Uterus (tissue), 4 donors: Measurements from ENCODE around the gene CLNK. TPM values are rescaled to one million over a fixed set of nuclear protein-coding genes. Genes with fewer than 3 reads are reported as not detected.

Source experiments
- DNase-seq, 2 donors: peaks; one replicate each; pipeline ENCODE4 v3.0.0-alpha.2; 2019 to 2020
- H3K27ac ChIP-seq, 2 donors: fragments of 200-600 bp; sonication (generic); 1 replicate in 1 of 2; 2 replicates in 1 of 2; pipeline ENCODE4 v1.5.1; 2016 to 2018
- H3K27me3 ChIP-seq, 2 donors: fragments of 200-600 bp; sonication (generic); one replicate each; pipeline ENCODE4 v1.5.1; 2018 to 2019; ENCODE audit warnings: control low read depth in 1 of 2
- H3K36me3 ChIP-seq, 2 donors: fragments of 200-600 bp; sonication (generic); one replicate each; pipeline ENCODE4 v1.5.1; 2019; ENCODE audit warnings: control low read depth in 1 of 2
- H3K4me1 ChIP-seq, 2 donors: fragments of 200-600 bp; sonication (generic); one replicate each; pipeline ENCODE4 v1.5.1; 2018 to 2019; ENCODE audit warnings: control low read depth in 1 of 2
- H3K4me3 ChIP-seq, 2 donors: fragments of 200-600 bp; sonication (generic); 1 replicate in 1 of 2; 2 replicates in 1 of 2; pipeline ENCODE4 v1.5.1; 2018 to 2019; ENCODE audit warnings: mild to moderate bottlenecking in 1 of 2
- H3K9me3 ChIP-seq, 2 donors: fragments of 200-600 bp; sonication (generic); one replicate each; pipeline ENCODE4 v1.5.1; 2019; ENCODE audit warnings: control low read depth in 1 of 2
- POLR2A ChIP-seq, 2 donors: fragments of 450-650 bp; IDR thresholded peaks; one replicate each; pipeline ENCODE4 v1.6.1; 2016; ENCODE audit warnings: antibody characterized with exemption in 2 of 2, mild to moderate bottlenecking in 1 of 2, moderate library complexity in 1 of 2
- intact Hi-C: fragments of 100-400 bp; cut with DNase I; formaldehyde crosslinking; loops from one replicate; pipeline ENCODE4 v1.15.1; 2023; ENCODE audit warnings: low total_unique reads
- total RNA-seq, 4 donors: library from RNA; depleted of rRNA in 3 of 4; stranded (reverse); fragments of >200 nt in 3 of 4; gene quantifications; one replicate each; pipeline versions ENCODE4 v1.1.0 to v1.2.4, GENCODE V29; 2014 to 2023
- TF ChIP-seq, protein P1 (sequence below), 4 experiments: fragments of 200-600 bp in 2 of 4; fragments of 450-650 bp in 2 of 4; sonication (generic) in 2 of 4; IDR thresholded peaks; one replicate each; pipeline ENCODE4 v1.5.1; 2016 to 2019; ENCODE audit warnings: antibody characterized with exemption in 4 of 4, mild to moderate bottlenecking in 2 of 4, moderate library complexity in 1 of 4
- donor health status: DM: yes; HTN: yes; CAD: no.

CLNK gene
- total RNA-seq, 4 donors from 2014 or later, result not detected

DNA sequence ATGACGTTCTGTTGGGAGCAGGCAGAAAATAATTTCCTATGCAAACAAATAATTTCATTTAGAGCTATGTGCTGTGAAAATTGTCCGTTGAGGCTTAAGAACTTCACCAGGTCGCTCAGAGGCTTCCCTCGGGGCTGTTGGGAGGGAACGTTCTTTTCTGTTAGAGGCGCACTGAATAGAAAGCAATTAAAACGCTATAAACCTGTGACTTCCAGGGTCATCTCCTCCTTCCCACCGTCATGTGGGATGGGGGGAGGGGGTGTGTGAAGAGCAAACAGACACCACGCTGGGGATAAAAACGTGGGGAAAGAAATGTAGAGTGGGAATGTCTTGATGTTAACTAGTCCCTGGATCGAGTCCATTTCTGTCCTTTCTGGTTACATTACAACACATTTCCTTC lies 192.1 kb downstream of the CLNK start:
- Histone ChIP-seq H3K4me1 (no peaks in the 10 kb centered on the region), H3K27me3 (no peaks in the 10 kb centered on the region), H3K27ac (no peak overlapping the region), H3K36me3 (no peaks in the 10 kb centered on the region), H3K4me3 (no peak overlapping the region), H3K9me3 (no peaks in the 10 kb centered on the region)
- TF ChIP-seq, protein P1, sequence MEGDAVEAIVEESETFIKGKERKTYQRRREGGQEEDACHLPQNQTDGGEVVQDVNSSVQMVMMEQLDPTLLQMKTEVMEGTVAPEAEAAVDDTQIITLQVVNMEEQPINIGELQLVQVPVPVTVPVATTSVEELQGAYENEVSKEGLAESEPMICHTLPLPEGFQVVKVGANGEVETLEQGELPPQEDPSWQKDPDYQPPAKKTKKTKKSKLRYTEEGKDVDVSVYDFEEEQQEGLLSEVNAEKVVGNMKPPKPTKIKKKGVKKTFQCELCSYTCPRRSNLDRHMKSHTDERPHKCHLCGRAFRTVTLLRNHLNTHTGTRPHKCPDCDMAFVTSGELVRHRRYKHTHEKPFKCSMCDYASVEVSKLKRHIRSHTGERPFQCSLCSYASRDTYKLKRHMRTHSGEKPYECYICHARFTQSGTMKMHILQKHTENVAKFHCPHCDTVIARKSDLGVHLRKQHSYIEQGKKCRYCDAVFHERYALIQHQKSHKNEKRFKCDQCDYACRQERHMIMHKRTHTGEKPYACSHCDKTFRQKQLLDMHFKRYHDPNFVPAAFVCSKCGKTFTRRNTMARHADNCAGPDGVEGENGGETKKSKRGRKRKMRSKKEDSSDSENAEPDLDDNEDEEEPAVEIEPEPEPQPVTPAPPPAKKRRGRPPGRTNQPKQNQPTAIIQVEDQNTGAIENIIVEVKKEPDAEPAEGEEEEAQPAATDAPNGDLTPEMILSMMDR (IDR thresholded peaks at IDR 0.05), result no peak
- no peak for TF ChIP-seq POLR2A (IDR thresholded peaks at IDR 0.05)
- DNase-seq, result no peak
- intact Hi-C loops, result no loop called here

DNA sequence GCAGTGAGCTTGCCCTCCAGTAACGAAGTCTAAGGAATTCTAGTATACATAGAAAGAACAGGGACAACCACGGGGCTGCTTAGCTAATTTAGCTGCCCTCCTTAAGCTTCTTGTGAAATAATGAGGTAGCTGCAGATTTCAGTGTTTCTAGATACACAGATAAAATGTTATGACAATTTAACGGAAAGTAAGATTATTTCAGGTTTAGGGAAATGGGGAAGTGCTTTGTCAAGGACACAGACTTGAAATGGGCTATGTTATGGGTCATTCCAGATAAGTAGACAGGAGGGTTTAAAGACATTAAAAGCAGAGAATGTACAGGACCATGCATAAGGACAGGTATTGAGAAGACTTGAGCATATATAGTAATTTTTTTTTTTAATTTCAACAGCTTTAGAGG lies 193.2 kb downstream of the CLNK start:
- no peaks in the 10 kb centered on the region for H3K9me3 ChIP-seq
- H3K4me3 ChIP-seq, result no peak overlapping the region
- no peaks in the 10 kb centered on the region for H3K27me3 ChIP-seq
- no peaks in the 10 kb centered on the region for H3K4me1 ChIP-seq
- intact Hi-C loops, result no loop called here
- H3K27ac ChIP-seq, result no peak overlapping the region
- no peak for TF ChIP-seq POLR2A (IDR thresholded peaks at IDR 0.05)
- TF ChIP-seq, protein P1 (IDR thresholded peaks at IDR 0.05), result no peak
- no peaks in the 10 kb centered on the region for H3K36me3 ChIP-seq
- no peak for DNase-seq

DNA sequence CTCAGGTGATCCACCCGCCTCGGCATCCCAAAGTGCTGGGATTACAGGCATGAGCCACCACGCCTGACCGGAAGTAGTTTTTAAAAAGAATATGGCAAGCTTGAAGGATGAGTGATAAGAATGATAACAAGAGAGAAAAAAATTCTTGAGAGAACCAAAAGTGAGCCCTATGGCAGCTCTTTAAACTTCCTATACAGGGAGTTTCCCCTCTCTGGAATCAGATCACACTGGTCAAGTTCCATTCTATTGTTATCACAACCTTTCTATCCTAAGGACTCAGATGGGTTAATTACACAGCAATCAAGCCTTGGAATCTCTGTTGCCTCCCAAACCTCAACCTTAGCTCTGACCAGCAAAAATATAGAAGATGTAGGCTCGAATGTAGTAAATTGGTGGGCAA lies 193.6 kb downstream of the CLNK start:
- no peaks in the 10 kb centered on the region for H3K9me3 ChIP-seq
- H3K27ac ChIP-seq, result no peak overlapping the region
- H3K4me3 ChIP-seq, result no peak overlapping the region
- TF ChIP-seq, protein P1 (IDR thresholded peaks at IDR 0.05), result no peak
- no peak for TF ChIP-seq POLR2A (IDR thresholded peaks at IDR 0.05)
- no peaks in the 10 kb centered on the region for H3K36me3 ChIP-seq
- H3K27me3 ChIP-seq, result no peaks in the 10 kb centered on the region
- intact Hi-C loops, result no loop called here
- H3K4me1 ChIP-seq, result no peaks in the 10 kb centered on the region
- no peak for DNase-seq

DNA sequence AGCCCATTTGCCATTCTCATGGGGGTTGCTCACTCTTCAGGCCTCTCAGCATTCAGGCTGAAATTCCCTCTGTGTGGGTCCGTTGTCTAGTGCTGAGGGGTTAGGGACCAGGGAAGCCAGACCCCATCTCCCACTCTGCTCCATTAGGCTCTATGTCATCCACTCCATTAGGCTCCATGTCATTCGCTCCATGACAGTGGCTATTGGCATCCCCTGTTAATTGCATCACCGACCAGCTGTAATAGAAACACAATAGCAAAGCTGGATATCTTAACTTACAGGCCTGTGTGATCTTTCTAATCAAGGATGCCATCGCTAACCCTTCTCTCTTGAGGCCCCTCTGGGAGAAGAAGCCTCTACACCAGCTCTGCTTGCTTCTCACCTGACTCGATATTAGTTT lies 201.7 kb downstream of the CLNK start:
- intact Hi-C loops, result no loop called here
- H3K36me3 ChIP-seq, result no peaks in the 10 kb centered on the region
- TF ChIP-seq POLR2A (IDR thresholded peaks at IDR 0.05), result no peak
- TF ChIP-seq, protein P1 (IDR thresholded peaks at IDR 0.05), result no peak
- no peaks in the 10 kb centered on the region for H3K9me3 ChIP-seq
- no peak overlapping the region for H3K27ac ChIP-seq
- no peaks in the 10 kb centered on the region for H3K4me1 ChIP-seq
- no peak for DNase-seq
- H3K27me3 ChIP-seq, result no peaks in the 10 kb centered on the region
- H3K4me3 ChIP-seq, result no peak overlapping the region

DNA sequence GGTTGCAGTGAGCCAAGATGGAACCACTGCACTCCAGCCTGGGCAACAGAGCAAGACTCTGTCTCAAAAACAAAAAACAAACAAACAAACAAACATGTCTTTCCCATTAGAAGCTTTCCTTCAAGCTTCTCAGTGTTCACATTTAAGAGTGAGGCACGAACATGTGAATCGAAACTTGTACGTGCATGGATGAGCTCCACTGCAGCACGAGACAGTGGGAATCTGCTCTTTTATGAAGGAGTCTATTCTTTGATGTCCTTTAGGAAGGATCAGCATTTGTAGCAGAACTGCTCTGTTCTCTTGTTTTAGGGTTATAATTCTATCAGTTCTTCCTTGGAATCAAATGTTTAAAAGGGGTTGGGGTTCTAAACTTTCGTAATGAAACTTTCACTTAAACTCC lies 204.0 kb downstream of the CLNK start:
- TF ChIP-seq POLR2A (IDR thresholded peaks at IDR 0.05), result no peak
- TF ChIP-seq, protein P1 (IDR thresholded peaks at IDR 0.05), result no peak
- intact Hi-C loops, result no loop called here
- DNase-seq, result no peak

More for the DNA sequence above, 204.0 kb downstream of the CLNK start:
- no peaks in the 10 kb centered on the region for H3K4me1 ChIP-seq
- no peaks in the 10 kb centered on the region for H3K27me3 ChIP-seq
- no peaks in the 10 kb centered on the region for H3K36me3 ChIP-seq
- no peak overlapping the region for H3K4me3 ChIP-seq
- H3K9me3 ChIP-seq, result no peaks in the 10 kb centered on the region
- H3K27ac ChIP-seq, result no peak overlapping the region
